GM19193 (cell line): ENCODE data around the gene BRIX1.

ENCODE experiments used
- POLR2A ChIP-seq: IDR thresholded peaks from 4 replicates; pipeline ENCODE4 v1.6.1; 2011; ENCODE audit not compliant: insufficient read depth, insufficient read length; ENCODE audit errors: extremely low read depth

The BRIX1 gene, protein sequence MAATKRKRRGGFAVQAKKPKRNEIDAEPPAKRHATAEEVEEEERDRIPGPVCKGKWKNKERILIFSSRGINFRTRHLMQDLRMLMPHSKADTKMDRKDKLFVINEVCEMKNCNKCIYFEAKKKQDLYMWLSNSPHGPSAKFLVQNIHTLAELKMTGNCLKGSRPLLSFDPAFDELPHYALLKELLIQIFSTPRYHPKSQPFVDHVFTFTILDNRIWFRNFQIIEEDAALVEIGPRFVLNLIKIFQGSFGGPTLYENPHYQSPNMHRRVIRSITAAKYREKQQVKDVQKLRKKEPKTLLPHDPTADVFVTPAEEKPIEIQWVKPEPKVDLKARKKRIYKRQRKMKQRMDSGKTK

DNA sequence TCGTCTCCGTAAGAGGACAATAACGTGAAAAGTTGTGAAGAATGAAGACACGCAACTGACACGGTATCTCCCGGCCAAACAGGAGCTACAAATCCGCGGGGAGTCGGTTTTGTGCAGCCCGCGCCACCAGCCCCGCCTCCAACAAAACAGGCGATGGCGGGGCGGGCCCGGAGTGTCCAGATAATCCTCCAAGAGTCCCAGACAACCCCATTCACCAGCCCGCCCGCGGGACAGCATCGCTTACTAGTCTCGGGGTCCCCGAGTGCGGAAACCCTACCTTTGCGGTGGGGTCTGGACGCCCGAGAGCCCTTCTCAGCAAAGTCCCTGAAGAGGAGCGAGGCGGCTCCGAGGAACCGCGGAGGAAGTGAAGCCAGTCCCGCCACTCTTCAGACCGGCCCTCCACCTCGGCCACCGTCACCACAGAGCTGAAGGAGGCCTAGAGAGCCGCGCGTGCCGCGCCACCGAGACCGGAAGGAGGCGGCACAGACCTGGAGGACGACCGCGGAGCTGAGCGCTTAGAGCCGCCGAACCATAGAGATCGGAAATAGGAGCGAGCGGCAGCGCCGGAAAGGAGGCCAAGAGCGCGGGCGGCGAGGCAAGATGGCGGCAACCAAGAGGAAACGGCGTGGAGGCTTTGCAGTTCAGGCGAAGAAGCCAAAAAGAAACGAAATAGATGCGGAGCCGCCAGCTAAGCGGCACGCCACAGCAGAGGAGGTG lies at the start of gene BRIX1, which contains the start of gene RAD1:
BRIX1 (plus strand) TSS at position 573 of the 717 bp plus-strand sequence; CDS start at position 601, 28 bp downstream.
RAD1 (minus strand) TSS at position 366 of the 717 bp plus-strand sequence. CDS start 612 bp downstream, outside the sequence.
- peak; percentile 84 for TF ChIP-seq POLR2A

DNA sequence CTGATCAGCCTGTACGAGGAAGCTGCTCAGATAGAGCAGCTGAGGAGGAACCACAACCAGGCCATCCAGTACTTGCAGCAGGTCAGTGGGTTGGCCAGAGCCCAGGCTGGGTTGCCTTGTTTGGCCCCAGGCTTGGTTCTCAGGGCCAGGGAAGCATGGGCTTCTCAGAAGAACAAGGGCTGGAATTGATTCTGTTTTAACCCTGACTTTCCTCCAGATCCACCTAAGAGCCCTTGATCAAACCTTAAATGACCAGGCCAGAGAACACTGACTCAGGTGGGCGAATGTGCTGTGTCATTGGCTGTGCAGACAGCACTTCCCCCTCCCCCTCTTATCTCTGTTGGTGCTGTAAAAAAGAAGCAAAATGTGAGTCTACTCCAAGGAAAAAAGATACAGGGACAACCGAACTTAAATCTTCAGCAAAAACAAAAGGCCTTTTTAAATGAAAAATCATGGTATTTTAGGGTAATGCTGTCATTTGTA lies 48.5 kb upstream of the BRIX1 start:
- no peak for TF ChIP-seq POLR2A

DNA sequence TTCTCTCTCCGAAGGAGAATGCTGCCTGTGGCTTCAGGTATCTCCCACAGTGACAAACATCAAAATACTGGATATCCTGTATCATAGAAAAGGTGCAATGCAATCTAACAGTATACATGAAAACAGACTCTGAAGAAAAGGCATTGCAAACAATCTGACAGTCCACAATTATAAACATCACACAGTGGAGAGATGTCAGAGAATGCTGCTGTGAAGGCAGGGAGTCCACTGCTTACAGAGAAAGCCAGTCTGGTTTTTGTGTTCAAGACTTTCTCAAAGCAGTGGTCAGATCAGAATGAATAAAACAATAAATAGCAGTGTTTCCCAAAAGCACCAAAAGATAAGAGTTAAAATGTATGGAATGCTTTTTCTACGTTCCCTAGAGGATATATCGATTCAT lies 47.9 kb upstream of the BRIX1 start:
- TF ChIP-seq POLR2A: no peak

DNA sequence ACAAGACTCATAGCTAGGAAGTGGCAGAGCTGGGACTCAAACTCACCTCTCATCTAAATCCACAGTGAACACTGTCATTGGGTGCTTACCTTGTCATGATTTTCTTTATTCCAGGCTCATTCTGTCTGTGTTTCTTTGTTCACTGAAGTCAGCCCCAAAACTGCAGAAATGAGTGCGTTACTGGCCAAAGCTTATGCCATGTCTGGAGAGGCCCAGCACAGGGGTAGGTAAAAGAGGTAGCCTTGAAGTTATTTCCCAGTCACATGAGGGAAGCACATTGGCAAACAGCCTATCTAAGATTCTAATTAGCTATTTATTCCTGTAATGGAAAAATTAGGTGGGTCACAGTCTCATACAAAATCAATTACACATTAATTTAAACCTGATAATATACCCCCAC lies 46.7 kb upstream of the BRIX1 start:
- no peak for TF ChIP-seq POLR2A

DNA sequence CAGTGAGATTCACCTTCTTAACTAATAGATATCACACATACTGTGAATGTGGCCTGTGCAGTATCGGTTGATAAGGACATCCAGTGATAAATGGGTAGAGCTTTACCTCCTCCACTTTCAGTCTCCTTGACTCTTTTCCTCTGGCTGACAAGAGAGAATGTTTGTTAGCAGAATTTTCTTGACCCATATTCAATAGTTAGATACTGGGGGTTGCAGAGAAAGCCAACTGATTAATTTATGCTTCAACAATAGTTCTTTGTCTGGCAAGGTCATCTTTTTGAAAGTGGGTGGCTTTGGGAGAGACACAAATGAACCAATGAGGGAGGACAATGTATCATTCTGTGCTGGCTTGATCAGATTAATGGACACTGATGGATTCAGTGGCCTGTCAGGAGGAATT lies 46.3 kb upstream of the BRIX1 start:
- no peak for TF ChIP-seq POLR2A

DNA sequence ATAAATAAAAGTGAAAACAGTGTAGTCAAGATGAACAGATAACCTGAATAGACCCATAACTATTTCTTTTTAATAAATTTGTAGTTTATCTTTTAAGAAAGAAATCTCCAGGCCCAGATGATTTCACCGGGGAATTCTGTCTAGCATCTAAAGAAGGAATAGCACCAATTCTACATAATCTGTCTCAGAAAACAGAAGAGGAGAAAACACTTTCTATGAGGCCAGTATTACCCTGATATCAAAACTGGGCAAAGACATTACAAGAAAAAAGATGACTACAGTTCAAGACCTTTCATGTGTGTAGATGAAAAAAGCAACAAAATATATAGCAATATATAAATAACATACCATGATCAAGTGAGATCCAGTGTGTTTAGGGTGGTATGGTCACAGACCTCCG lies 45.1 kb upstream of the BRIX1 start:
- no peak for TF ChIP-seq POLR2A

DNA sequence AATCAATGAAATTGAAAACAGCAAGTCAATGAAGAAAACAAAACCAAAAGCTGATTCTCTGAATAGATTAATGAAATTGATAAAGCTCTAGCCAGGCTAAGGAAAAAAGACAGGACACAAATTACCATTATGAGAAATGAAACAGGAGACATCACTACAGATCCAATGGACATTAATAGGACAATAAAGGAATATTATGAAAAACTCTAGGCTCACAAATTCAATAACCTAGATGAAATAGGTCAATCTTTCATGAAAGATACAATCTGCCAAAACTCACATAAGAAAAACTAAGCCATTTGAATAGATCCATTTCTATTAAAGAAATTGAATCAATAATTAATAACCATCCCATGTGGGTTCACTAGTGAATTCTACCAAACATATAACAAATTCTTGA lies 39.2 kb upstream of the BRIX1 start:
- no peak for TF ChIP-seq POLR2A

DNA sequence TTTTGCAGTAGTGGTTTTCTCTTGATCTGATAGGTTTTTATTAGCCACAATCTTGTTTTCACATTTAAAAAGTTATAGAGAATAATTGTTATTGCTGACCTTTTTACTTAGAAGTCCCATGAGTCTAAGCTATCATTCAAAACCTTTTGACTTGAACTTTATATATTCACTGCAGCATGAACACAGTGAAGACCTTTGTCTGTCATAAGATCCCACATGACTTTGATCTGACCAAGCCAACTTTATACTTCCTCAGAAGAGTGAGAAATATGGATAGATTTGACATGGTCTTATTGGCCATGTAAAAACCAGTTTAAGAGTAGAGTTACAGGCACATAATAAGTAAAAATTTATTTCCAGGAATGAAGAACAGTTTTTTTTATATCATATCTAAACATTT lies 34.3 kb upstream of the BRIX1 start:
- TF ChIP-seq POLR2A: no peak

DNA sequence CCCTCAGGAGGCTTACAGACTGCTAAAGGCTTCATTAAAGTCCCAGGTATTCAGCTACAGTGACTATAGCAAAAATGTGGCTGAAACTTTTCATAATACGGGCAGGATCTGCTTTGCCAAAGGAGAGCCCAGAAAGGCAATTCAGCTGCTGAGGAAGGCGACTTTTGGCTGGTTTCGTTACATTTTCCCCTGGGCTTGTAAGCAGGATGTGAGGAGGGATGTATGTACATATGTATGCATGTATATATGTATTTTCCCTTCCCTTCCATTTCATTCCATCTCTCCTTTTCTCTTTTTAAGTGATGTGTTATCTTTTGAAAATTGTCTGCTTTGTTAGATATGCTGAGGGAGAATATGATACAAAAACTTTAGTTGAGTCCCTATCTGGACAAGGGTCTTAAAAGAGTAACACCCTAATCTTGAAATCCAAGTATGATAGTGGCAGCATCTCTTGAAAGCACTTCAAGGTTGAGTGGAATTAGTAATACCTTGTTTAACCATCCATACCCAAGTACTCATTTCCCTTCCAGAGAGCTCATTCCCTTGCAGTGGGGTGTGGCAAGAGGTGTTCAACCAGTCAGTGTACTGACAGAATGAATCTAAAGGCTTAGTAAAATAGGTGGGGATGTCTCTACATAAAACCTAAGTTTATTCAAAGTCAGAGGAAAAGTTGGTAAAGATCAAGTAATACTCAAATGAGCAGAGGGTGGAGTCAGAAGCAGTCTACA lies 29.0 kb upstream of the BRIX1 start:
- TF ChIP-seq POLR2A: no peak

DNA sequence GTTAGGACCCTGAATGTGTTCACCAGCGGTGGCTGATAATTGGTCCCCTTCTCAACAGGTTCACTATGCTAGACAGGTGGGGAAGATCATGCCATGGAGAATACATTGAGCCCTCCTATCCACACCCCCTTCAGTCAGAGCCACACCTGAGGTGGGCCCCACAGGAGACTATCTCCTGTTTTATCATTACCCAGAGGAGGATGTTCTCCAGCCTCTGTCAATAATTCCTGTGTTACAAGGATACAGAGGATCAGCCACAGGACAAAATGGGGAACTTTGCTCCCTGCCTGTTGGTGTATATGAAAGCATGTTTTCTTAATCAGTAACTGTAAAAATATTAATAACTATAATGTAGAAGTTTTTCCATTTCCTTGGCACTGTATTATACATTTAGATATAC lies 26.1 kb upstream of the BRIX1 start:
- no peak for TF ChIP-seq POLR2A

DNA sequence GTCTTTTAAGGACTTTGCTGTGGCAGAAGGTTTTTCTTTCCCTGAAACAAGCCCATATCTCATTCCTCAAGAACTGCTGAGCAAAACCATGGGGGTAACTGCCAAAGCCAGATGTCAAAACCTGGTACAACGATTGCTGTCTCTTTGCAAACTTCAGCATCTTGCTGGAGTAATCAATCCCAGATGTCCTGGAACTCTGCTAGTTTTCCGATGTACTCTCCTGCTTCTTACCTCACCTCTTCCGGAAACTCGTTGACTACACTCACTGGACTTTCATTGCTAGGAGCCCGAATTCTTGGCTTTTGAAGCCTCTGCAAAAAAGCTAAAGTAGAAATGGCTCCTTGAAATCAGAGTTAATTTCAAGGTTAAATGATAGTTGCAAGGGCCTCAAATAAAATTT lies 23.5 kb upstream of the BRIX1 start:
- TF ChIP-seq POLR2A: no peak

DNA sequence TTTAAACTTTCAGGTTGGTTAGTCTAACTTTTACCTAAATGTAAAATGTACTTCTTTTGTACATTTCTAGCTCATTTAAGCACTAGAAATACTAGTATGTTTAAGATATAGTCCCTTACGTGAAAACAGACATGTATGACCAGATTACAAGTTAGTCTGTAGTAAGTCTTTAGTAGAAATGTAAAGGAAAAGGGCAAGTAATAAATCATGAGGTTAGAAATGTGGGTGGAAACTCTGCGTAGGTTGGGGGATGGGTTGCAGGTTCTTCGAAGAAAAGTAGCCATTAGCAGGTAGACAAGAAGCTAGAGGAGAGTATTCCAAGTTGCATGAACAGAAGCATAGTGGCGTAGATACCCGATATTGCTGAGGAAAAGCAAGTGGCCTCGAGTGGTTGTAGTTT lies 23.1 kb upstream of the BRIX1 start:
- TF ChIP-seq POLR2A: no peak

DNA sequence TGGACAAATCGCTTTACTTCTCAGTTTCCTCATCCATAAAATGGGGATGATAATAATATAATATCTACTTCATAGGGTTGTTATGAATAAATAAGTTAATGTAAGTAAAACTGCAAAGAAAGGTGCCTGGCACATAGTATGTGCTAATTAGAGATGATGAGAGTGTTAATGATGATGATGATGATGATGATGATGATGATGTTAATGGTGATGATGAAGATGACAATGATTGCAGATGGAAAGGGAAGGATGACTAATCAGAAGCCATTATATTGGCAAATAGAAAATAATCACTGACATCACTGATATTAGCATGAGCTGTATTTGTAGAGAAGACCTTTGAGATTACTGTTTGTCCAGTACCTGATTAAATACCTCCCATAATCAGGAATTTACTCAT lies 20.8 kb upstream of the BRIX1 start:
- no peak for TF ChIP-seq POLR2A

DNA sequence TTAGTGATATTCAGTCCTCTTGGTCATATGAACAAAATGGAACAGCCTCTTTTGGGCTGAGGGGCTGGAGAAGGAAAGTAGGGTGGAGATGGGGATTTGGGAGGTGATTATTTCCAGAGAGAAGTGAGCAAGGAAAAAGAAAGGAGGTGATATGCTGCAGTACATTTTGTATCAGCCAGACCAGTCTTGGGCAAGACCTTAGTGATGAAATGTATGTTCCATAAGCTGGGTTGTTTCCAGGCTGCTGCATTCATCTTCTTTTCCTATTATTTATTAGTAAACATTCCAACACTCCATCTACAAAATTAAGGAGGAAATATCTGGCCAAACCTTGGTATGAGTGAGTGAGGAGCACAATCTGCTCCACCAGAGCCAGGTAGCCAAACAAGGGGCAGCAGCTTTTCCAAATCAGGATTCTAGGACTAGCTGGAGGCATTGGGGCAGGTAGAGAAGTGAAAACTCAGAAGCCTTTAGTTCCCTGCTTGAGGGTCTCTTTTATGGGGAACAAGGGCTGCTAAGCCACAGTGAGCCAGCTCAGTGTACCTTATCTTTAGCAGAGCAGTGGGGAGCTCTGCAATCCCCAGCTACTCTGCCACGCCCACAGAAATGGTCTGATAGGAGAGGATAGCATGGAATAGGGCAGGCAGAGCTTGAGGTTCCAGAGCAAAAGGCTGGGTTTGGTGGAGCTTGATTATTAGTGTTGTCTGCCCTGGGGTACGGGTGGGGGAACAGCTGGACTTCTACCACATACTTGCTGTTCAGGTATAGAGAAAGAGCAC lies 19.7 kb upstream of the BRIX1 start:
- TF ChIP-seq POLR2A: no peak
